ENCODE data around the gene LUM. TPM values are rescaled to one million over a fixed set of nuclear protein-coding genes. Genes with fewer than 3 reads are reported as not detected.

The LUM gene
- total and polyA plus RNA-seq, 2 donors (not counting 1 experiment from before 2014, with no cell fraction given): 217 to 577 TPM

DNA sequence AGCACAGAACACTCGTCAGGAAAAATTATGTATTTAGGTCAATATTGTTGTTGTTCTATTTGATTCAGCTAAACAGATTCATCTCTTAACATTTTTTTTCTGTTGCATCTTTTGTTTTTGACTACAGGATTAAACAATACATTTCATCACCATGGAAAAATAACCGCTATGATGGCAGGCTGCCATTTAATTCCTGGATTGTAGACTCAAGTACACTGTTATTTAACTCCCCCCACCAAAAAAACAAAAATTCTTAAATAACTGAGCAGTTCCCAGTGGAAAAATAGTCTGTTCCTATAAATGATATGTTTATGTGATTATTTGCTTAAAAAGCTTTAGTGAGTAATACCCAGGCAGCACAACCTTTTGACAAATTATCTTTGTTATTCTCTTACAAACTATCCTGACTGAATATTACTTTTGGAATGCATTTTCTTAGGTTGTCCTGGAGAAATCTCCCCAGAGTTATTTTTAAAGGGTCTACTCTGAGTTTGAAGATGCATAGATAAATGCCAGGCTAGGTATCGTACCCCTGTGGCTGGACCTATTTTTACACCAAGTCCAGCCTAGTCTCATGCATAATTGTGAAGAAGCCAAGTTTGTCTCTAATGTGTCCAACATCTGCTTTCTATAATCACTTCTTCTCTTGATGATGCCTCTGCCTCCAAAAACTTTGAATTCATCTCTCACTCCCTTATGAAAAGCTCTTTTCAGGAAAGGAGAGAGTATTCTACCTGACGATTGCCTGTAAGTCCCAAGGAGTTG lies 57.2 kb downstream of the LUM start:
- DNase-seq (ENCODE audit: low read depth in 2 of 2): peak; percentile 83 to 91

More for the DNA sequence above, 57.2 kb downstream of the LUM start:
- TF ChIP-seq, protein P1, sequence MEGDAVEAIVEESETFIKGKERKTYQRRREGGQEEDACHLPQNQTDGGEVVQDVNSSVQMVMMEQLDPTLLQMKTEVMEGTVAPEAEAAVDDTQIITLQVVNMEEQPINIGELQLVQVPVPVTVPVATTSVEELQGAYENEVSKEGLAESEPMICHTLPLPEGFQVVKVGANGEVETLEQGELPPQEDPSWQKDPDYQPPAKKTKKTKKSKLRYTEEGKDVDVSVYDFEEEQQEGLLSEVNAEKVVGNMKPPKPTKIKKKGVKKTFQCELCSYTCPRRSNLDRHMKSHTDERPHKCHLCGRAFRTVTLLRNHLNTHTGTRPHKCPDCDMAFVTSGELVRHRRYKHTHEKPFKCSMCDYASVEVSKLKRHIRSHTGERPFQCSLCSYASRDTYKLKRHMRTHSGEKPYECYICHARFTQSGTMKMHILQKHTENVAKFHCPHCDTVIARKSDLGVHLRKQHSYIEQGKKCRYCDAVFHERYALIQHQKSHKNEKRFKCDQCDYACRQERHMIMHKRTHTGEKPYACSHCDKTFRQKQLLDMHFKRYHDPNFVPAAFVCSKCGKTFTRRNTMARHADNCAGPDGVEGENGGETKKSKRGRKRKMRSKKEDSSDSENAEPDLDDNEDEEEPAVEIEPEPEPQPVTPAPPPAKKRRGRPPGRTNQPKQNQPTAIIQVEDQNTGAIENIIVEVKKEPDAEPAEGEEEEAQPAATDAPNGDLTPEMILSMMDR (conservative IDR thresholded peaks at IDR 0.05 in 1 of 2, IDR thresholded peaks at IDR 0.05 in 1 of 2; ENCODE audit: low read depth in 1 of 2, low read length in 2 of 2): no peak
- TF ChIP-seq EZH2 (IDR thresholded peaks at IDR 0.05; ENCODE audit: low read length, missing control alignments): no peak
- Histone ChIP-seq H3K79me2 (ENCODE audit: control insufficient read depth, insufficient read depth, low read length) (no peaks in the 10 kb centered on the region), H3K4me1 (ENCODE audit: control insufficient read depth, extremely low read depth, insufficient read depth, low read length) (no peaks in the 10 kb centered on the region), H3K36me3 (ENCODE audit: control insufficient read depth, insufficient read depth, low read length) (no peaks in the 10 kb centered on the region), H3K27ac (ENCODE audit: insufficient read depth, low read length) (no peak overlapping the region), H4K20me1 (ENCODE audit: control insufficient read depth, extremely low read depth, insufficient read depth, low read length) (no peaks in the 10 kb centered on the region), H3K4me3 (replicated peaks in 1 of 4; ENCODE audit: control extremely low read depth in 1 of 4, insufficient read depth in 1 of 4, low read depth in 3 of 4, low read length in 4 of 4) (no peak overlapping the region), H2AFZ (ENCODE audit: low read length) (no peak overlapping the region), H3K9ac (ENCODE audit: insufficient read depth, low read length) (no peak overlapping the region), H3K27me3 (ENCODE audit: control insufficient read depth, insufficient read depth, low read length) (no peaks in the 10 kb centered on the region), H3K9me3 (ENCODE audit: control insufficient read depth, insufficient read depth, low read depth, low read length) (no peaks in the 10 kb centered on the region), H3K4me2 (ENCODE audit: extremely low read depth, insufficient read depth, low read length) (no peak overlapping the region)

Other genes with a start within 250 kb of the LUM start
- gene CCER1, start 156.3 kb downstream of the LUM start, total RNA-seq: not detected in 2 replicates
- gene CCER1, start 156.3 kb downstream of the LUM start, polyA plus RNA-seq: not detected in 2 replicates
- gene EPYC, start 106.5 kb downstream of the LUM start, total RNA-seq: not detected in 2 replicates
- gene EPYC, start 106.5 kb downstream of the LUM start, polyA plus RNA-seq: 0.05 and 0.07 TPM in 2 replicates
- not detected in 2 replicates for gene KERA, start 53.5 kb downstream of the LUM start, total RNA-seq
- gene KERA, start 53.5 kb downstream of the LUM start, polyA plus RNA-seq: not detected in 2 replicates
- 586 and 902 TPM in 2 replicates for gene DCN, start 71.3 kb upstream of the LUM start, total RNA-seq
- gene DCN, start 71.3 kb upstream of the LUM start, polyA plus RNA-seq: 2,179 and 4,941 TPM in 2 replicates

All from fibroblast of lung (primary cell).